Mesenchymal stem cell (in vitro differentiated cells and primary cell): ENCODE results near the gene PRAC1.

Experiments used
- DNase-seq: peaks from one replicate; pipeline ENCODE4 v3.0.0-alpha.2; 2013
- H2AFZ ChIP-seq: one replicate; pipeline ENCODE4 v1.6.1; 2013; ENCODE audit warnings: low read depth, mild to moderate bottlenecking, control low read depth, inconsistent platforms, low read length, moderate library complexity
- H2AK5ac ChIP-seq: 2 replicates; pipeline ENCODE4 v1.6.1; 2013; ENCODE audit warnings: low read length, moderate library complexity, mild to moderate bottlenecking, inconsistent platforms; ENCODE audit not compliant: severe bottlenecking
- H2BK120ac ChIP-seq: one replicate; pipeline ENCODE4 v1.6.1; 2013; ENCODE audit warnings: low read depth, mild to moderate bottlenecking, inconsistent platforms, low read length, moderate library complexity
- H2BK12ac ChIP-seq, 2 experiments: one replicate each; pipeline ENCODE4 v1.6.1; 2013; ENCODE audit warnings: inconsistent platforms in 2 of 2, low read length in 2 of 2, mild to moderate bottlenecking in 2 of 2, moderate library complexity in 2 of 2, control low read depth in 1 of 2
- H2BK15ac ChIP-seq: one replicate; pipeline ENCODE4 v1.6.1; 2013; ENCODE audit warnings: mild to moderate bottlenecking, low read depth, inconsistent platforms; ENCODE audit not compliant: poor library complexity, severe bottlenecking
- H2BK5ac ChIP-seq: 2 replicates; pipeline ENCODE4 v1.6.1; 2013; ENCODE audit warnings: low read depth, mild to moderate bottlenecking, low read length, control low read depth, inconsistent platforms; ENCODE audit not compliant: poor library complexity, severe bottlenecking
- H3K14ac ChIP-seq, 2 experiments: one replicate each; pipeline ENCODE4 v1.6.1; 2013; ENCODE audit warnings: inconsistent platforms in 2 of 2, low read length in 2 of 2, control low read depth in 1 of 2, mild to moderate bottlenecking in 1 of 2, moderate library complexity in 1 of 2
- H3K18ac ChIP-seq, 2 experiments: one replicate each; pipeline ENCODE4 v1.6.1; 2013; ENCODE audit warnings: inconsistent platforms in 2 of 2, low read length in 2 of 2, control low read depth in 1 of 2, low read depth in 1 of 2, mild to moderate bottlenecking in 1 of 2
- H3K23ac ChIP-seq, 2 experiments: one replicate each; pipeline ENCODE4 v1.6.1; 2013; ENCODE audit warnings: inconsistent platforms in 2 of 2, low read length in 2 of 2, mild to moderate bottlenecking in 2 of 2, moderate library complexity in 2 of 2, control low read depth in 1 of 2
- H3K27ac ChIP-seq: 2 replicates; pipeline ENCODE4 v1.5.1; 2013; ENCODE audit warnings: mild to moderate bottlenecking, moderate library complexity, low read length, control low read depth, inconsistent platforms; ENCODE audit not compliant: poor library complexity, severe bottlenecking
- H3K27me3 ChIP-seq, 2 experiments: 2 replicates each; pipeline versions ENCODE4 v1.6.1 to v1.7.0; 2013; ENCODE audit warnings: low read length in 2 of 2, mild to moderate bottlenecking in 2 of 2, moderate library complexity in 2 of 2, control low read depth in 1 of 2, inconsistent platforms in 1 of 2; ENCODE audit not compliant: control insufficient read depth in 1 of 2, insufficient read depth in 1 of 2
- H3K36me3 ChIP-seq, 2 experiments: 2 replicates each; pipeline versions ENCODE4 v1.6.1 to v1.7.0; 2013; ENCODE audit warnings: low read length in 2 of 2, control low read depth in 1 of 2, inconsistent platforms in 1 of 2, low read depth in 1 of 2, mild to moderate bottlenecking in 1 of 2; ENCODE audit not compliant: insufficient read depth in 2 of 2, control insufficient read depth in 1 of 2
- H3K4ac ChIP-seq, 2 experiments: one replicate each; pipeline ENCODE4 v1.6.1; 2013; ENCODE audit warnings: inconsistent platforms in 2 of 2, low read length in 2 of 2, mild to moderate bottlenecking in 2 of 2, moderate library complexity in 2 of 2, control low read depth in 1 of 2, low read depth in 1 of 2
- H3K4me1 ChIP-seq: 2 replicates; pipeline ENCODE4 v1.6.1; 2013; ENCODE audit warnings: low read depth, low read length, control low read depth; ENCODE audit not compliant: control insufficient read depth, insufficient read depth
- H3K4me2 ChIP-seq: 2 replicates; pipeline ENCODE4 v1.6.1; 2013; ENCODE audit warnings: low read length, mild to moderate bottlenecking, inconsistent platforms; ENCODE audit not compliant: poor library complexity, severe bottlenecking
- H3K4me3 ChIP-seq, 2 experiments: 2 replicates each; pipeline versions ENCODE4 v1.5.1 to v1.7.0; 2013; ENCODE audit warnings: low read length in 2 of 2, mild to moderate bottlenecking in 2 of 2, control low read depth in 1 of 2, low read depth in 1 of 2; ENCODE audit not compliant: insufficient read depth in 1 of 2
- H3K79me1 ChIP-seq: replicated peaks from 2 replicates; pipeline ENCODE4 v1.6.1; 2013; ENCODE audit warnings: mild to moderate bottlenecking, control low read depth, low read length, inconsistent platforms; ENCODE audit not compliant: poor library complexity, severe bottlenecking
- H3K9ac ChIP-seq: 2 replicates; pipeline ENCODE4 v1.7.0; 2013; ENCODE audit warnings: mild to moderate bottlenecking, low read length, moderate library complexity
- H3K9me3 ChIP-seq: 2 replicates; pipeline ENCODE4 v1.7.0; 2013; ENCODE audit warnings: mild to moderate bottlenecking, low read length; ENCODE audit not compliant: control insufficient read depth
- H4K8ac ChIP-seq: one replicate; pipeline ENCODE4 v1.6.1; 2013; ENCODE audit warnings: inconsistent platforms, mild to moderate bottlenecking, low read length, moderate library complexity
- H4K91ac ChIP-seq: one replicate; pipeline ENCODE4 v1.6.1; 2013; ENCODE audit warnings: mild to moderate bottlenecking, low read length, inconsistent platforms
- WGBS: methylation state at CpG from one replicate; pipeline ENCODE4 v1.1.7; 2013; ENCODE audit warnings: mixed read lengths; 5-methylcytosine and 5-hydroxymethylcytosine counted together

PRAC1 gene

DNA sequence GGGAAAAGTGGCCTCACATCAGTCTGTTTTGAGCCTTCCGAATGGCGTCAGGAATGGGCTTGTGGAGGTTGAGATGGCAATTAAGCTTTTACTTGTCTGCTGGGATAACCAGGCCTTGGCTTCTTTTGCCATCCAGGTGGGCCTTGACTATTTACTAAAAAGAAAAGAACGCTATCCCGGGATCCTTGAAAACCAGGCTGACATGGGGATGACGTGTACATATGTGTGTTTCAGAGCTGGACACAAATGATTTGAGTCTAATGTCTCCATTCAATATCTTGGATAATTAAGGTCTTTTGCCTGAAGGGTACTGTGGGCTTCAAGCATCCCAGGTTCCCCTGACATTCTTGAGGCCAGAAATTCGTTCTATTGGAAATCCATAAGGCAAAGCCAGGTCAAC is 38.8 kb upstream of the PRAC1 start:
- Histone ChIP-seq H3K18ac (no peak overlapping the region), H3K23ac (no peak overlapping the region), H4K8ac (no peak overlapping the region), H2BK120ac (no peak overlapping the region), H2AFZ (no peak overlapping the region), H3K9me3 (no peaks in the 10 kb centered on the region), H2BK5ac (no peak overlapping the region), H3K27me3 (peaks cover 85 to 89% of the 10 kb centered on the region in 2 experiments), H3K14ac (no peak overlapping the region), H3K79me1 (no peaks in the 10 kb centered on the region), H3K4me3 (no peak overlapping the region), H3K4me1 (no peaks in the 10 kb centered on the region), H3K9ac (no peak overlapping the region), H3K27ac (no peak overlapping the region), H2BK12ac (no peak overlapping the region), H3K36me3 (no peaks in the 10 kb centered on the region), H2BK15ac (no peak overlapping the region), H3K4ac (no peak overlapping the region), H2AK5ac (no peak overlapping the region), H3K4me2 (no peak overlapping the region), H4K91ac (no peak overlapping the region)
- 85% methylated on average over 6 of the region's 6 CpGs for WGBS
- no peak for DNase-seq

DNA sequence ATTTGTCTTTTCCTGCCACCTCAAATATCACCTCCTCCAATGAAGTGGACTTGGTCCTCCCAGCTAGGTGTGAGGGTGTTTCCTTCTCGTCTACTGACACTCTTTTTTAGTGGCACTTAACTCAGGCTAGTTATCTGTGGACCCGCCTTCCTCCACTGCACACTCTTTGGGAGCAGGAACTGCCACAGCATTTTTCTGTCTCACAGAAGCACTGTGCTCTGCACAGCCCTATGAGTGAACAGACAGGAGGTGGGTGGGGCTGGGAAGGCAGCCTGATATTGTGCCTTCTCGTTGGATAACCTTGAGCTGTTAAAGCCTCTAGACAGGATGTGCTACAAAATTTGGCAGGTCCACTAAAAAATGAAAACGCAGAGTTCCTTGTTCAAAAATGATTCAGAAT is 38.1 kb upstream of the PRAC1 start:
- Histone ChIP-seq H3K9ac (no peak overlapping the region), H3K9me3 (no peaks in the 10 kb centered on the region), H4K91ac (no peak overlapping the region), H3K4ac (no peak overlapping the region), H2BK5ac (no peak overlapping the region), H2BK120ac (no peak overlapping the region), H3K23ac (no peak overlapping the region), H3K18ac (no peak overlapping the region), H2BK15ac (no peak overlapping the region), H3K79me1 (no peaks in the 10 kb centered on the region), H3K4me1 (no peaks in the 10 kb centered on the region), H3K4me2 (no peak overlapping the region), H3K27ac (no peak overlapping the region), H2AK5ac (no peak overlapping the region), H3K4me3 (no peak overlapping the region), H2AFZ (no peak overlapping the region), H3K27me3 (peaks cover 85 to 89% of the 10 kb centered on the region in 2 experiments), H2BK12ac (no peak overlapping the region), H3K36me3 (no peaks in the 10 kb centered on the region), H4K8ac (no peak overlapping the region), H3K14ac (no peak overlapping the region)
- no peak for DNase-seq
- 64% methylated on average over 4 of the region's 4 CpGs for WGBS

- Histone ChIP-seq H3K23ac (no peak overlapping the region), H3K4me2 (no peak overlapping the region), H3K4me3 (no peak overlapping the region), H3K14ac (no peak overlapping the region), H4K8ac (no peak overlapping the region), H3K9ac (no peak overlapping the region), H3K36me3 (no peaks in the 10 kb centered on the region), H2AFZ (no peak overlapping the region), H2BK15ac (no peak overlapping the region), H3K4ac (no peak overlapping the region), H2BK5ac (no peak overlapping the region), H3K18ac (no peak overlapping the region), H3K4me1 (peaks cover 6% of the 10 kb centered on the region), H4K91ac (no peak overlapping the region), H3K27ac (no peak overlapping the region), H2BK12ac (no peak overlapping the region), H3K9me3 (no peaks in the 10 kb centered on the region), H2BK120ac (no peak overlapping the region), H3K79me1 (no peaks in the 10 kb centered on the region), H2AK5ac (no peak overlapping the region), H3K27me3 (peaks cover 88 to 89% of the 10 kb centered on the region in 2 experiments)
- no peak for DNase-seq
Observed at GRCh38 chr17:48759288-48759687, 37.0 kb upstream of the PRAC1 start.

GRCh38 chr17:48757524-48757961 is 35.2 kb upstream of the PRAC1 start:
- H4K8ac ChIP-seq: no peak overlapping the region
- no peak overlapping the region for H2BK15ac ChIP-seq
- no peaks in the 10 kb centered on the region for H3K9me3 ChIP-seq
- no peak overlapping the region for H2BK120ac ChIP-seq
- H3K27me3 ChIP-seq: peaks cover 89 to 90% of the 10 kb centered on the region in 2 experiments
- no peak overlapping the region for H3K4me2 ChIP-seq
- peaks cover 12% of the 10 kb centered on the region for H3K4me1 ChIP-seq
- H2AFZ ChIP-seq: no peak overlapping the region
- 65% methylated on average over 2 of the region's 2 CpGs for WGBS
- DNase-seq: no peak
- H2BK12ac ChIP-seq: no peak overlapping the region
- H2AK5ac ChIP-seq: no peak overlapping the region
- no peak overlapping the region for H3K4me3 ChIP-seq
- H3K4ac ChIP-seq: no peak overlapping the region
- no peak overlapping the region for H3K18ac ChIP-seq
- no peak overlapping the region for H3K9ac ChIP-seq
- no peak overlapping the region for H4K91ac ChIP-seq
- no peak overlapping the region for H2BK5ac ChIP-seq
- H3K36me3 ChIP-seq: no peaks in the 10 kb centered on the region
- no peak overlapping the region for H3K23ac ChIP-seq
- H3K14ac ChIP-seq: no peak overlapping the region
- H3K79me1 ChIP-seq: no peaks in the 10 kb centered on the region
- no peak overlapping the region for H3K27ac ChIP-seq
